NCI-H1436 (cell line): ENCODE results near the gene LMNTD2.

Source experiments
- DNase-seq: peaks from one replicate; lab custom pipeline; 2025; lab: John Stamatoyannopoulos, UW

Gene LMNTD2

GRCh38 chr11:560305-561147 lies at the start of gene LMNTD2, which contains the start of gene RASSF7:
Gene LMNTD2 (minus strand): TSS chr11:560738. CDS start chr11:560716, 22 bp downstream.
Gene RASSF7 (plus strand): TSS chr11:560970. CDS start chr11:561769, 799 bp downstream.
- DNase-seq: peak; percentile 88

GRCh38 chr11:609341-609811 lies 48.8 kb upstream of the LMNTD2 start:
- DNase-seq: no peak

GRCh38 chr11:608791-609251 lies 48.3 kb upstream of the LMNTD2 start:
- no peak for DNase-seq

GRCh38 chr11:607971-608659 lies 47.6 kb upstream of the LMNTD2 start:
- no peak for DNase-seq

GRCh38 chr11:607020-607780 lies 46.7 kb upstream of the LMNTD2 start:
- no peak for DNase-seq

- no peak for DNase-seq
Observed at GRCh38 chr11:606245-606644, 45.7 kb upstream of the LMNTD2 start.

- DNase-seq: no peak
Observed at GRCh38 chr11:605286-606129, 45.0 kb upstream of the LMNTD2 start.

GRCh38 chr11:603154-603553 lies 42.6 kb upstream of the LMNTD2 start:
- no peak for DNase-seq

GRCh38 chr11:601573-602245 lies 41.2 kb upstream of the LMNTD2 start:
- DNase-seq: no peak

GRCh38 chr11:598005-598680 lies 37.6 kb upstream of the LMNTD2 start:
- no peak for DNase-seq

GRCh38 chr11:597166-597725 lies 36.7 kb upstream of the LMNTD2 start:
- DNase-seq: no peak

GRCh38 chr11:596374-596773 lies 35.8 kb upstream of the LMNTD2 start:
- DNase-seq: no peak

- no peak for DNase-seq
Observed at GRCh38 chr11:595400-595799, 34.9 kb upstream of the LMNTD2 start.

GRCh38 chr11:593347-593746 lies 32.8 kb upstream of the LMNTD2 start:
- DNase-seq: no peak

- no peak for DNase-seq
Observed at GRCh38 chr11:592918-593317, 32.4 kb upstream of the LMNTD2 start.

GRCh38 chr11:592501-592900 lies 32.0 kb upstream of the LMNTD2 start:
- no peak for DNase-seq

- DNase-seq: no peak
Observed at GRCh38 chr11:590997-591396, 30.5 kb upstream of the LMNTD2 start.

- DNase-seq: no peak
Observed at GRCh38 chr11:589798-590197, 29.3 kb upstream of the LMNTD2 start.

GRCh38 chr11:587978-588380 lies 27.4 kb upstream of the LMNTD2 start:
- DNase-seq: no peak

- DNase-seq: no peak
Observed at GRCh38 chr11:587546-587945, 27.0 kb upstream of the LMNTD2 start.
